Measurements from ENCODE around the gene CASKIN1.
"Not testable (repeated sequence)": the region's sequence is repeated elsewhere in the genome, so short reads cannot be mapped to it uniquely, and the experiment has no call there.

Gene CASKIN1

DNA sequence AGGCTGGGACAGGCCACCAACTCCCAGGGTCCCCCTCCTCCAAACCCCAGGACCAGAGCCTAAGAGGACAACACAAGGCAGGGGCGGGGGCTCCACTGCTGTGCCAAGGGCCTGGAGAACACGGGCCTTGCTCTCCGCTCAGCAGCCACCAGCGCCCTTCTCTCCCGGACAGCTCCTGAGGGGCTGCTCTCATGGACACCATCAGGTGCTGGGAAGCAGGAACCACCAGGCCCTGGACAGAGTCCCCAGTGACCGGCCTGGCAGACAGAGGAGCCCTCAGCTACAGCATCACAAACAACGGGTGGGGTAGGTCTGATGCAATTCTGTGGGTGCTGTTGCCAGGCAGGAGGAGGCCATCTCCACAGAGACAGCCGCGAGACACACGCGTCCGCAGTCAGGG, 62.6 kb downstream of the CASKIN1 start:
- not testable (repeated sequence) for H3K4me2 ChIP-seq (ENCODE audit: low read depth, low read length, poor library complexity, severe bottlenecking); H4K20me1 ChIP-seq (ENCODE audit: low read depth, low read length); H3F3A ChIP-seq (ENCODE audit: insufficient read depth); H3K27ac ChIP-seq (ENCODE audit: low read depth, low read length); H3K9me2 ChIP-seq (replicated peaks; ENCODE audit: insufficient read depth, low read length); H3K79me2 ChIP-seq (ENCODE audit: insufficient read depth, low read length); H3K9me3 ChIP-seq (ENCODE audit: insufficient read depth, low read length); H2AFZ ChIP-seq (ENCODE audit: low read depth, low read length, severe bottlenecking); H3K4me3 ChIP-seq (ENCODE audit: insufficient read depth, low read length, poor library complexity, severe bottlenecking); H3K36me3 ChIP-seq (ENCODE audit: low read length); H3K9ac ChIP-seq (ENCODE audit: low read length); H3K27me3 ChIP-seq (ENCODE audit: low read length)

DNA sequence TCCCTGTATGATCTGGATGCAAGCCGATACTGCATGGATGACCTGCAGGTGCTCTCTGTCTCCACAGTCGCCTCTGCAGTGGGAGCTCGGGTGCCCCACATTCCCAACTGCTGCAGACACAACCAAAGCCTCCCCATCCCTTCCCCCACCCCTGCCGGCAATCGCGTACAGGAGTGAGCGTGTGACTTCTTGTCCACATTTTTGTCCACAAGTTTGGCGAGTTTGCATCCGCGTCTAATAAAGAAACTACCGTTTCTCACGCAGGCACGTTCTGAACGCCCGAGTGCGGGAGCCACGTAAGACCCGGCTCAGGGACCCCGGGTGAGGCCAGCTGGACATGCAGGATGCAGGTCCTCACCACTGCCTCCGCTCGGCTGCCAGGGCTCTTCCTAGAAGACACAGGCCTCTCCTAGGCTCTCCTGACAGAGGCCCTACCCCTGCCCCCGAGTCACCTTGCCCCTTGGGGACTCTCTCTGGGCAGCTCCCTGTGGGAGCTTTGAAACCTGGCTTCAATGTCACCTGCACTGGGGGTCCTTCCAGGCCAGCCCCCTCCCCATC, 66.4 kb downstream of the CASKIN1 start:
- H3K9me3 ChIP-seq (ENCODE audit: insufficient read depth, low read length); H3K9me2 ChIP-seq (replicated peaks; ENCODE audit: insufficient read depth, low read length); H3K79me2 ChIP-seq (ENCODE audit: insufficient read depth, low read length); H2AFZ ChIP-seq (ENCODE audit: low read depth, low read length, severe bottlenecking); H3K27ac ChIP-seq (ENCODE audit: low read depth, low read length); H3K9ac ChIP-seq (ENCODE audit: low read length); H3K36me3 ChIP-seq (ENCODE audit: low read length); H3K4me2 ChIP-seq (ENCODE audit: low read depth, low read length, poor library complexity, severe bottlenecking); H3K27me3 ChIP-seq (ENCODE audit: low read length); H4K20me1 ChIP-seq (ENCODE audit: low read depth, low read length); H3K4me3 ChIP-seq (ENCODE audit: insufficient read depth, low read length, poor library complexity, severe bottlenecking); H3F3A ChIP-seq (ENCODE audit: insufficient read depth): not testable (repeated sequence)

- H3F3A ChIP-seq (ENCODE audit: insufficient read depth); H3K4me2 ChIP-seq (ENCODE audit: low read depth, low read length, poor library complexity, severe bottlenecking); H3K27me3 ChIP-seq (ENCODE audit: low read length); H3K9ac ChIP-seq (ENCODE audit: low read length); H3K79me2 ChIP-seq (ENCODE audit: insufficient read depth, low read length); H3K9me2 ChIP-seq (replicated peaks; ENCODE audit: insufficient read depth, low read length); H3K36me3 ChIP-seq (ENCODE audit: low read length); H3K9me3 ChIP-seq (ENCODE audit: insufficient read depth, low read length); H3K4me3 ChIP-seq (ENCODE audit: insufficient read depth, low read length, poor library complexity, severe bottlenecking); H2AFZ ChIP-seq (ENCODE audit: low read depth, low read length, severe bottlenecking); H4K20me1 ChIP-seq (ENCODE audit: low read depth, low read length); H3K27ac ChIP-seq (ENCODE audit: low read depth, low read length): not testable (repeated sequence)
Observed at GRCh38 chr16:2129251-2129650, 67.2 kb downstream of the CASKIN1 start.

DNA sequence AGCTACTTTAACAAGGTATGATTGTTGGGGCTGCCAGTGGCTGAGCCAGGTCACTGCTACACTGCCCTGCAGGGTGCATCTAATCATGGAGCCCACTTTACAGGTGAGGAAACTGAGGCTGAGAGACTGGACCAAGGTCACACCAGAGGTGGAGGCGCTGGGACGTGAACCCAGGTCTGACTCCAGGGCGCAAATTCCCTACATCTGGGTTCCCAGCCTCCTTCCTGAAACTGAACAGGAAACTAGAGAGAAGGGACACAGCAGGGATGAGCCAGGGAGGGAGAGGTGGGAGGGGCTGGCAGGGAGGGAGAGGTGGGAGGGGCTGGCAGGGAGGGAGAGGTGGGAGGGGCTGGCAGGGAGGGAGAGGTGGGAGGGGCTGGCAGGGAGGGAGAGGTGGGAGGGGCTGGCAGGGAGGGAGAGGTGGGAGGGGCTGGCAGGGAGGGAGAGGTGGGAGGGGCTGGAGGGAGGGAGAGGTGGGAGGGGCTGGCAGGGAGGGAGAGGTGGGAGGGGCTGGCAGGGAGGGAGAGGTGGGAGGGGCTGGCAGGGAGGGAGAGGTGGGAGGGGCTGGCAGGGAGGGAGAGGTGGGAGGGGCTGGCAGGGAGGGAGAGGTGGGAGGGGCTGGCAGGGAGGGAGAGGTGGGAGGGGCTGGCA, 68.7 kb downstream of the CASKIN1 start:
- H3K36me3 ChIP-seq (ENCODE audit: low read length); H3K9me2 ChIP-seq (replicated peaks; ENCODE audit: insufficient read depth, low read length); H3K4me3 ChIP-seq (ENCODE audit: insufficient read depth, low read length, poor library complexity, severe bottlenecking); H3F3A ChIP-seq (ENCODE audit: insufficient read depth); H3K27ac ChIP-seq (ENCODE audit: low read depth, low read length); H4K20me1 ChIP-seq (ENCODE audit: low read depth, low read length); H2AFZ ChIP-seq (ENCODE audit: low read depth, low read length, severe bottlenecking); H3K79me2 ChIP-seq (ENCODE audit: insufficient read depth, low read length); H3K9me3 ChIP-seq (ENCODE audit: insufficient read depth, low read length); H3K27me3 ChIP-seq (ENCODE audit: low read length); H3K4me2 ChIP-seq (ENCODE audit: low read depth, low read length, poor library complexity, severe bottlenecking); H3K9ac ChIP-seq (ENCODE audit: low read length): not testable (repeated sequence)
